GM23248 (cell line): Measurements from ENCODE around the gene RPRD1B. TPM values are rescaled to one million over a fixed set of nuclear protein-coding genes. Genes with fewer than 3 reads are reported as not detected.

ENCODE experiments used
- DNase-seq: peaks from one replicate; pipeline ENCODE4 v3.0.0-alpha.2; 2015
- H2AFZ ChIP-seq: fragments of 200-600 bp; sonication (generic); 2 replicates; pipeline ENCODE4 v1.6.1; 2016; ENCODE audit warnings: antibody characterized with exemption
- H3F3A ChIP-seq: fragments of 200-600 bp; sonication (generic); 2 replicates; pipeline ENCODE4 v1.6.1; 2016; ENCODE audit warnings: mild to moderate bottlenecking, antibody characterized with exemption, mixed run types; ENCODE audit not compliant: insufficient read depth
- H3K27ac ChIP-seq: fragments of 200-600 bp; sonication (generic); 2 replicates; pipeline ENCODE4 v1.5.1; 2016; ENCODE audit warnings: mild to moderate bottlenecking
- H3K27me3 ChIP-seq: fragments of 200-600 bp; sonication (generic); replicated peaks from 2 replicates; pipeline ENCODE4 v1.6.1; 2016; ENCODE audit warnings: mild to moderate bottlenecking; ENCODE audit not compliant: insufficient read depth
- H3K36me3 ChIP-seq: fragments of 200-600 bp; sonication (generic); 2 replicates; pipeline ENCODE4 v1.6.1; 2016; ENCODE audit warnings: low read depth, mild to moderate bottlenecking
- H3K4me1 ChIP-seq: fragments of 200-600 bp; sonication (generic); 2 replicates; pipeline ENCODE4 v1.6.1; 2016; ENCODE audit warnings: mild to moderate bottlenecking; ENCODE audit not compliant: insufficient read depth
- H3K4me2 ChIP-seq: fragments of 200-600 bp; sonication (generic); one replicate; pipeline ENCODE4 v1.6.1; 2016; ENCODE audit warnings: mild to moderate bottlenecking; ENCODE audit not compliant: unreplicated experiment
- H3K4me3 ChIP-seq: fragments of 200-600 bp; sonication (generic); 2 replicates; pipeline ENCODE4 v1.5.1; 2016; ENCODE audit warnings: mild to moderate bottlenecking
- H3K79me2 ChIP-seq: fragments of 200-600 bp; sonication (generic); 2 replicates; pipeline ENCODE4 v1.6.1; 2016; ENCODE audit warnings: mild to moderate bottlenecking; ENCODE audit not compliant: insufficient read depth
- H3K9ac ChIP-seq: fragments of 200-600 bp; sonication (generic); 2 replicates; pipeline ENCODE4 v1.6.1; 2016; ENCODE audit warnings: mild to moderate bottlenecking
- H3K9me2 ChIP-seq: fragments of 200-600 bp; sonication (generic); 2 replicates; pipeline ENCODE4 v1.6.1; 2016; ENCODE audit warnings: mixed run types, mild to moderate bottlenecking, moderate library complexity; ENCODE audit not compliant: insufficient read depth
- H3K9me3 ChIP-seq: fragments of 200-600 bp; sonication (generic); one replicate; pipeline ENCODE4 v1.6.1; 2017; ENCODE audit warnings: low read depth
- H4K20me1 ChIP-seq: fragments of 200-600 bp; sonication (generic); 2 replicates; pipeline ENCODE4 v1.6.0; 2016; ENCODE audit not compliant: insufficient read depth
- EZH2 ChIP-seq: fragments of 200-600 bp; sonication (generic); IDR thresholded peaks from 2 replicates; pipeline ENCODE4 v1.6.1; 2018; ENCODE audit warnings: antibody characterized with exemption, mild to moderate bottlenecking; ENCODE audit not compliant: insufficient read depth, poor library complexity, severe bottlenecking
- EZH2phosphoT487 ChIP-seq: fragments of 200-600 bp; sonication (generic); IDR thresholded peaks from 2 replicates; pipeline ENCODE4 v1.6.1; 2018; ENCODE audit warnings: antibody characterized with exemption, moderate library complexity, mild to moderate bottlenecking, low read depth; ENCODE audit not compliant: insufficient read depth
- WGBS, 2 experiments: methylation state at CpG; one replicate each; pipeline ENCODE4 v1.1.6; 2015 to 2017; ENCODE audit warnings: low lambda C conversion rate in 2 of 2, low coverage in 1 of 2; ENCODE audit errors: missing lambda C conversion rate in 2 of 2; 5-methylcytosine and 5-hydroxymethylcytosine counted together
- in situ Hi-C: fragments of 300-500 bp; cut with MboI; formaldehyde crosslinking; loops from 2 replicates; pipeline ENCODE4 v1.15.0; 2020
- polyA plus RNA-seq: library from polyadenylated mRNA; unstranded; fragments of >200 nt; fragmentation: Nextera tagmentation; extraction: Ambion mirVana; gene quantifications from 2 replicates; pipeline ENCODE4 v1.2.1, GENCODE V29; 2016
- total RNA-seq: library from RNA; depleted of rRNA; stranded (reverse); fragments of >200 nt; shearing (Covaris generic); gene quantifications from 2 replicates; pipeline ENCODE4 v1.2.3, GENCODE V29; 2014

Gene RPRD1B
- total and polyA plus RNA-seq, 2 experiments from 2014 or later: 13.5 to 15.6 TPM

DNA sequence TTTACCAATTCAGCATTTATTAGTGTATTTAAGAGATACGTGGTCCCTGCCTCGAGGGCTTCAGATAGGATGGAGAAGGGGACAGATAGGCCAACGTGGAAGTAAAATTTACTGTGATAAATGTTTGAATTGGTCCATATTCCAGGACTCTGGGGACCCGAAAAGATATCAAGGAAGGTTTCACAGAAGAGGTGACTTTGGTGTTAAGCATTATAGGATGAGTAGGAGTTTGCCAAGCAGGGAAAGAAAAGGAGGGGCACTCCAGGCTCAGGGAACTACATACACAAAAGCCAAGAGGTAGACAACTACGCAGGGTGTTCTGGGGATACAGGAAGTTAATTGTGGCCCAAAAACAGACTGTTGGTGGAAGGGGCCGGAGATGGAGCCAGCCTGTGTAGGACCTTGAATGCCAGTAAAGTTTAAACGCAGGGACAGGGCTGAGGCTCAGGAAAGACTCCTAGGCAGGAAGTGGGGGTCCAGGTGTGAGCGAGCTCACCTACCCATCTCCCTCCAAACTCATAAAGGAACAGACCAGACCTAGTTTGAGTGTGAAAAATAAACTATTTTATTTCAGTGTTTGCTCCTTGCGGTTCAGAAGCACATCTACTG lies 94.5 kb downstream of the RPRD1B start:
- TF ChIP-seq EZH2phosphoT487: no peak
- TF ChIP-seq EZH2: no peak
- in situ Hi-C loops: no loop called here
- Histone ChIP-seq H3K27me3 (no peaks in the 10 kb centered on the region), H3K4me3 (no peak overlapping the region), H2AFZ (no peak overlapping the region), H3K79me2 (no peaks in the 10 kb centered on the region), H4K20me1 (no peaks in the 10 kb centered on the region), H3K9me3 (no peaks in the 10 kb centered on the region), H3F3A (peaks cover 25% of the 10 kb centered on the region), H3K4me2 (no peak overlapping the region), H3K27ac (peak overlapping the region; percentile 49), H3K9ac (peak overlapping the region; percentile 11; the same call in 1 of the 2 replicates), H3K4me1 (peaks cover 18% of the 10 kb centered on the region), H3K36me3 (no peaks in the 10 kb centered on the region), H3K9me2 (no peaks in the 10 kb centered on the region)
- WGBS, 2 experiments: 95 to 96% methylated on average over 9 of the region's 9 CpGs
- no peak for DNase-seq

DNA sequence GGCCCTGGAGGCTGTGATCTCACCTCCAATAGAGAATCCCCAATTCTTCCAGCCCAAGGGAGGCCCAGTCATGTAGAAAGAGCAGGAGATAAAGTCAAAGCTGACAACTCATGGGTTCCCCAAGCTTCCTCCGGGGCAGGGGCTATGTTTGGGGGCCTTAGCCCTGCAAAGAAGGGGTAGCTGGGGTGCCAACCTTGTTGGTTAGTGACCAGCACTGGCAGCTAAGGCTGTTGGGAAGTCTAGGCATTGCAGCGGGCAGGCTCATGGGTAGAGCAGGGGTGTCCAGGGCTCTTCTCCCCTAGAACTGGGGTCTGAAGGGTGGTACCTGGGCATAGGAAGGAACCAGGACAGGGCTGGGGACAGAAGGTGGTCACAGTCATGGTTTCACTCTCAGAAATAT lies 95.1 kb downstream of the RPRD1B start:
- no peak for DNase-seq
- H3K4me1 ChIP-seq: peaks cover 14% of the 10 kb centered on the region
- H3K36me3 ChIP-seq: no peaks in the 10 kb centered on the region
- H4K20me1 ChIP-seq: no peaks in the 10 kb centered on the region
- H3K9me3 ChIP-seq: no peaks in the 10 kb centered on the region
- no peak overlapping the region for H3K4me3 ChIP-seq
- H3F3A ChIP-seq: peaks cover 21% of the 10 kb centered on the region
- H3K9me2 ChIP-seq: no peaks in the 10 kb centered on the region
- TF ChIP-seq EZH2phosphoT487 (no peak), EZH2 (no peak)
- in situ Hi-C loops: no loop called here
- H2AFZ ChIP-seq: no peak overlapping the region
- H3K27me3 ChIP-seq: no peaks in the 10 kb centered on the region
- no peak overlapping the region for H3K9ac ChIP-seq
- 86 to 93% methylated on average over 2 of the region's 2 CpGs for WGBS, 2 experiments
- H3K79me2 ChIP-seq: no peaks in the 10 kb centered on the region
- no peak overlapping the region for H3K27ac ChIP-seq
- H3K4me2 ChIP-seq: no peak overlapping the region

DNA sequence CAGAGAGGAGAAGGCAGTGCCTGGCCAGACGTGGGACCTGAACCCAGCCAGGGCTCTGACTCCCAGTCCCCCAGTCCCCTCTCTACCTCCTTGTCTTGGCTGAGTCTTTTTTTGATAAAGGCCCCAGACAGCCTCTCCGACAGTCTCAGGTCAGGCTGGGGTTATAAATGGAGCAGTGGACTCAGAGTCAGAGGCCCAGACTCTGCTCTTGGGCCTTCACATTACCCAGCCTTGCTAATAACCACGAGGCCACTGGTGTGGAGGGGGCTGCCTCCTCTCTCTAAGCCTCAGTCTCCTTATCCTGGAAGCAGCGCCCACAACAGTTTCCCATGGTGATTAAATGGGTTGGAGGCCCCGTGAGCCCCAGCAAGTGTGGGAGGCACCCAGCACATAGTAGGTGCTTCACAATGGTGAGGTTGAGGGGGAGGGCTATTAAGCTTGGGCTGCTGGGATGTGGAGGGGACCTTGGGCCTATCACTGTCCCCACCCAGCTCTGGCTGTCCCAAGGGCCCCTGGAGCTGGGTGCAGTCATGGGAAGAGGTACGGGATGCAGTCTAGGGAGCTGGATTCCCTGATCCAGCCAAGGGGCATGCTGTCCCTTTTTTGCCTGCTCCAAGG lies 95.8 kb downstream of the RPRD1B start:
- Histone ChIP-seq H4K20me1 (no peaks in the 10 kb centered on the region), H3K9me3 (no peaks in the 10 kb centered on the region), H3K4me3 (no peak overlapping the region), H3K79me2 (no peaks in the 10 kb centered on the region), H3K36me3 (no peaks in the 10 kb centered on the region), H3K27me3 (no peaks in the 10 kb centered on the region), H3K4me2 (no peak overlapping the region), H3K9me2 (no peaks in the 10 kb centered on the region), H3K27ac (no peak overlapping the region), H3K9ac (no peak overlapping the region), H3F3A (peaks cover 21% of the 10 kb centered on the region), H2AFZ (no peak overlapping the region), H3K4me1 (peaks cover 18% of the 10 kb centered on the region)
- WGBS, 2 experiments: 88 to 94% methylated on average over 6 of the region's 6 CpGs
- TF ChIP-seq EZH2: no peak
- TF ChIP-seq EZH2phosphoT487: no peak
- DNase-seq: no peak
- in situ Hi-C loops: no loop called here

DNA sequence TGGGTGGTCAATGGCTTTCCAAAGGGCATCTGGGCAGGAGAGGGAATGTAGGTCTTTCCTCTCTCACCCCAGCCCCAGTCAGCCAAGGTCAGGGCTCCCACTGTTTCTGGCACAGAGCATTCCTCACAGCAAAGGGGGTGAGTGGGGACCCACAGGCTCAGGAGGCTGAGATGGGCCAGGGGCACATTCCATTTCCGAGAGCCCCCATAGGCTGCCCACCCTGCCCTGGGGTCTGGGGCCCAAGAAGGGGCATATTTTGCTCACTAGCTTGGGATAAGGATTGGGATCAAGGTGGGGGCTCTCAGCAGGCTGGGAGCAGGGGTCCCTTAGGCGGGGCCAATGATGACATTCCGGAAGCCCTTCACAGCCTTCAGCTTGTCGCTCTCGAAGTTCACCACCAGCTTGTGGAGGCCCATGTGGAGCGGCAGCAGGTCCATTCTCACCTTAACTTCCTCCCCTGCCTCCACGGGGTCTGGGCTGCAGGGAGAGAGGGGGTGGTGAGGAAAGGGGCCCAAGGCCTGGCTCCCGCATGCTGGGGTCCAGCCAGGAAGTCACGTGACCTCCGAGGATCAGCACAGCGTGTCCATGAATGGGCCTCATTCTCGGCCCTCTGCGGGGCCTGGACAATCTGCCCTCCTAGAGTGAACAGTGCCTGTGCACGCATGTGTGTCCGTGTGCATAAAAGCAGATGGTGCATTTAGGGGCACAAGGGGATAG lies 96.5 kb downstream of the RPRD1B start:
- Histone ChIP-seq H3K27me3 (no peaks in the 10 kb centered on the region), H3K27ac (no peak overlapping the region), H3K9ac (no peak overlapping the region), H3F3A (peaks cover 21% of the 10 kb centered on the region), H3K36me3 (no peaks in the 10 kb centered on the region), H3K9me3 (no peaks in the 10 kb centered on the region), H3K4me2 (no peak overlapping the region), H3K4me3 (no peak overlapping the region), H3K79me2 (no peaks in the 10 kb centered on the region), H2AFZ (no peak overlapping the region), H4K20me1 (no peaks in the 10 kb centered on the region), H3K4me1 (peaks cover 25% of the 10 kb centered on the region), H3K9me2 (no peaks in the 10 kb centered on the region)
- in situ Hi-C loops: no loop called here
- no peak for DNase-seq
- whole genome bisulfite sequencing, 2 experiments: 91 to 94% methylated on average over 14 to 15 of the region's 15 CpGs
- no peak for TF ChIP-seq EZH2
- no peak for TF ChIP-seq EZH2phosphoT487
